HG03060 (cell line): ENCODE measurements around the gene GRAMD1A.
"Not testable (repeated sequence)": the region's sequence is repeated elsewhere in the genome, so short reads cannot be mapped to it uniquely, and the experiment has no call there.

Source experiments
- ATAC-seq: cut with Tn5 transposase; IDR thresholded peaks from one replicate; pipeline ENCODE4 v1.9.1; 2021; ENCODE audit warnings: low read depth, moderate number of reproducible peaks; ENCODE audit not compliant: unreplicated experiment

The GRAMD1A gene

DNA sequence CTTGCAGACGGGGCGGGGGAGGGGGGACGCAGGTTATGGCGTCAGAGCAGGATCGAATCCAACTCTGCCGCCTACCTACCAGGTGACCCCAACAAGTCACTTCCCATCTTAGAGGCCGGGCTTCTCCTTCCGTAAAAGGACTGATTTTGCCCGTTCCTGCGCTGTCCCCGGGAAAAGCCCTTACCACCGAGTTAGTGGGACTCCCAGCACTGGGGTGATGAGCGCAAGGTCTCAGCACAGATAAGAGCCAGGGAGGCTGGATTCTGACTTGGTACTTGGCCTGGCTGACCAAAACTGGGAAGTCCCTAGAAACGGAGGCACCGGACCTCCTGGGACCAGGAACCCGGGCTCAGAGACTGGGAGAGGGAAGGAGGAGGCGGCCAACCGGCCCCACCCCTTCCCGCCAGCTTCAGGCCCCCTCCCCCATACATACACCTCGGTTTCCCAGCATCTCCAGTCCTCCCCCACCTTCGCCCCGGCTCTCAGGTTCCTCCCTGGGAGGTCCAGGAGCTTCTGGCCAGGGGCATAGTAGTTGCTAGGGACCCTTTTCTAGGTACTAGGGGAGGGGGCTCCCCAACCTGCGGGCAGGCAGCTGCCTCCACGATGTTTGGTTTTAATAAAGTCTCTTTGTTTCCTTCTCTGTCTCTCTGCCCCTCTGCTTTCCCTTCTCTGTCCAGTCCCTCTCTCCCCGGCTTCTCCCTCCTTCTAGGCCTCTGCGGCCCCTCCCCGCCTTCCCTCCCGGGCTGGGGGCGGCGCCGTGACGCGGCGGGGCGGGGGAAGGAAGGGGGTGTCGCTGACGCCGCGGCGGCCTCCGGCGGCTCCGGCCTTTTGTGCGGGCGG is at the start of gene GRAMD1A:
TSS of gene GRAMD1A (plus strand) at position 826 of the 840 bp plus-strand sequence. CDS start 156 bp downstream, outside the sequence.
- no peak for ATAC-seq

GRCh38 chr19:34953092-34953491 is 47.0 kb upstream of the GRAMD1A start:
- ATAC-seq, result no peak

- no peak for ATAC-seq
Observed at GRCh38 chr19:34957830-34958751, 42.0 kb upstream of the GRAMD1A start.

- no peak for ATAC-seq
Observed at GRCh38 chr19:34959021-34959420, 41.1 kb upstream of the GRAMD1A start.

DNA sequence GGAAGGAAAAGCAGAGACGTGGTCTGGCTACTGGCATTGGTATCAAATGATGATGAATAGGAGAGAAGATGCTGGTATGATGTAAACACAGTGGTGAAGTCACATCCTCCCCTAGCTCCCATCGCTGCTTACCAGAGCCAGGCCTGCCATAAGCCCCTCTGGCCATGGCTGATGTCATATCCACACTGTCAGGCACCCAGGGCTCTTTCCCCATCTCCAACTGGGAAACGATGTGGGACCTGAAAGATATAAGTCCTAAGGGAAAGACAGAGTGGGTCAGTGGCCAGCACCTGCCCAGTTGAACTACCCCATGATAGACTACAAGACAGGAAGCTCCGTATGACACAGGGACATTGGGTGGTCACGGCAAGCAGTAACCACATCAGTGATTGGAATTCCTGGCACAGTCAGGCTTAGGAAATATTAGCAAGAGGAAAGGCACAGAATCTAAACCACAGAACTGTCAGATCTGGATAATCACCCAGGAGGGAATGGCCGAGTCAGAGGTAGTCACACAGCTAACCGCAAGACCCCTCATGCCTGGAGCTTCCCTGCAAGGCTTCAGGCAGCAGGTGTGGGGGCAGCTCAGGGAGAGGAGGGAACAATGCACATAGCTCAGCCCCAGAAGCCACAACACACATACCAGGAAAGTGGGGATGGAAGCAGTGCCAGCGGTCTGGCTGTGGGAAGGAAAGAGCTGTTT is 39.9 kb upstream of the GRAMD1A start:
- no peak for ATAC-seq

- no peak for ATAC-seq
Observed at GRCh38 chr19:34960940-34961679, 39.0 kb upstream of the GRAMD1A start.

GRCh38 chr19:34961775-34962686 is 38.1 kb upstream of the GRAMD1A start:
- no peak for ATAC-seq

DNA sequence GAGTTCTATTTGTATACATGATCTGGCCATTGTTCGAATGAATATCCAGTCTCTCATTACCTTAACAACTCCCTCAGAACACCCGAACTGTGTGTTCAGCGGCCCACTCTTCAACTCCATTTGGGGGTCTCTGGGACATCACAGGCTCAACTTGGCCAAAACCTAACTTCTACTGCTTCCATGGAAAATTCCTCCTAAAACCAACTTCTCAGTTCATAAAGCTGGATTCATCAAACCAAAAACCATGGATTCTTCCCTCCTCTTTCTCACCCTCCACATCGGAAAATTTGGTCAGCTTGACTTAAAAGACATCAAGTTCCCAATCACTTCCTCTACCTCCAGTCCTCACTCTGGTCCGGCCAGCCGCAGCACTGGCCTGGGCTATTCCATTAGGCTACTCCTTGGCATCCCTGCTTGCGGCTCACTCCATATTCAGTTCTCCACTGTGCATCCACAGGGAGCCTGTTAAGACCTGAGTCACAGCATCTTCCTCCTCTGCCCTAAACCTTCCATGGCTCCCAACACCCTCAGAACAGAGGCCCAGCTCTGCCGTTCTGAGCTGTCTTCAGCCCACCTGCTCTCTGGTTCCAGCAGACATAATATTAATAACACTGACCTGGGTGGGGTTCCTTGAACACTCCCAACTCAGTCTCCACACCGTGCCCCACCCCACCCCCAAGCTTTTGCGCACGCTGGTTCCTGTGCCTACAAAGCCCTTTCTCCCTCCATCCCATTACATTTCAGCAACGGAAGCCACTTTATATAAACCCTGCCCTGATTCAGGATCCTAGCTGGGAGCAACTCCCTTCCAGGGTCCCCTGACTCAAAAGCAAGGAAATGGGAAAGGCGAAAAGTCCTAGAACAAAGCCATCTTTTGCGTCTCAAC is 37.2 kb upstream of the GRAMD1A start:
- ATAC-seq, result no peak

DNA sequence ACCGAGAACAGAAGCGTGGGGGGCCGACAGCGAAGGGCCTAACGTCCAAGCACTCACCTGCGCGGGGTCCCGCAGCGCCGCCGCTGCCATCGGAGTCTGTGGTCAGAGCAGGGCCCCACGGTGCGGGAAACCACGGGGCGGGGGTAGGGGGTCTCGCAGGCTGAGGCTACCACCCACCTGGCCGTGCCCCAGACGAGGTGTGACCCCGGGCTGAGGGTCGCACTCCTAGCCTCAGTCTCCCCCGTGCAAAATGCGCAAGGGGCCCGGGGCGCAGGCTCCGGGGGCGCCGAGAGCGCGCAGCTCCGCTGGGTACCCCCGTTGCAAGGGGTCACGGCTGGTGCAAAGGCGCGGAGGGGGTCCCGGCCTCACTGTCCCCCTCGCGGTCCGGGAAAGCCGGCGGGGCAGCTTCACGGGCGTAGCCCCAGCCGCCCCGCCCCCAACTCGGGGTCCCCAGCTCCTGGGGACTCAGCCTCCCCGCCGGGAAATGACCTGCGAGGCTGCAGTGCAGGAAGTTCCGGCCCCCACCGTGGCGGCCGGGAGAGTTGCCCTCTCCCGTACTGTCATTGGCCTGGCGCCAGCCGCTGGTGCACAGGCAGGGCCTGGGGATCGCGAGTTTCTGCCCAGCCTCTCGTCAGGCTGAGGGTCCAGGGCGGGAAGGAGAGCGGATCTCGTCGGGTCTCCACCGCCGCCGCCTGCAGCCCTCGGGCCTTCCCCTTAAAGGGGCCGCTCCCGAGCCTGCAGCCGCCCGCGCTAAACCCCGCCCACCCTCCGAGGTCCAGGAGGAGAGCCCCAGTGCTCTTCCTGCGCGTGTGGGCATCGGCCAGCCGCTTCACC is 36.3 kb upstream of the GRAMD1A start, which contains the start of gene ZNF792:
TSS of gene ZNF792 (minus strand) at position 657 of the 834 bp plus-strand sequence. CDS start at position 90, 567 bp downstream.
- no peak for ATAC-seq

DNA sequence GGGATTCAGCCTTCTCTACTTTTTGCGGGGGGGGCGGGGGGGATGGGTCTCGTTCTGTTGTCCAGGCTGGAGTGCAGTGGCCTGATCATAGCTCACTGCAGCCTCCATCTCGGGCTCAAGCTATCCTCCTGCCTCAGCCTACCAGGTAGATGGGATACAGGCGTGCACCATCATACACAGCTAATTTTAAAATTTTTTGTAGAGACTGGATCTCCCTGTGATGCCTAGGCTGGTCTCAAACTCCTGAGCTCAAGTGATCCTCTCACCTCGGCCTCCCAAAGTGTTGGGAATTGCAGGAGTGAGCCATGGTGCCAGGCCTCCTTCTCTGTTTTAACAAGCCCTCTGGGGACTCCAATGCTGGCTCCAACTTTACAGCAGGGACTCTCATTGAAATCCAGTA is 35.5 kb upstream of the GRAMD1A start:
- ATAC-seq, result no peak

DNA sequence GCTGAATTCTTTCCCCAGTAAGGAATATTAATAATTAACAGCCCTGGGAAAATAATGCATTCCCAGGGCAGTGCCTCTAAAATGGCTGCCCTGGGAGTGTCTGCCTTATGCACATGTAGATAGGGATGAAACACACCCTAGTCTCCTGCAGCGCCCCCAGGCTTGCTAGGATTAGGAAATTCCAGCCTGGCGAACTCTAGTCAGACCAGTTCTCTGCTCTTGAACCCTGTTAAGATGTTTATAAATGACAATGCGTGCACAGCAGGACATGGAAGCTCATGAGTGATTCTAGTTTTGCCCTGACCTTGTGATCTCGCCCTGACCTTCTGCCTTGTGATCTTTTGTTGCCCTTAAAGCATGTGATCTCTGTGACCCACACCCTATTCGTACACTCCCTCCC is 34.6 kb upstream of the GRAMD1A start:
- not testable (repeated sequence) for ATAC-seq

- ATAC-seq, result no peak
Observed at GRCh38 chr19:34967551-34967950, 32.6 kb upstream of the GRAMD1A start.

DNA sequence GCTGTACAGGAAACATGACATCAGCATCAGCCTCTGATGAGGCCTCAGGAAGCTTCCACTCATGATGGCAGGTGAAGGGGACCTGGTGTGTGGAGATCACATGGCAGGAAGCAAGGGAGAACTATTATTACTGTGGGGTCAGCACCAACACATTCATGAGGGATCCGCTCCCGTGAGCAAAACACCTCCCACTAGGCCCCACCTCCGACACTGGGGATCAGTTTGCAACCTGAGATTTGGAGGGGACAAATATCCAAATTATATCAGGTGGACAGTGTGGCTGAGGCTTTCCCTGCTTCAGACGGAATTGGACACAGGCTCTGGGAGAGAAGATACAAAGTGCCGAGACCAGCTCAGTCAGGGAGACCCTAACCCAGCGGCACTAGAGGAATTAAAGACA is 30.4 kb upstream of the GRAMD1A start:
- ATAC-seq, result no peak

DNA sequence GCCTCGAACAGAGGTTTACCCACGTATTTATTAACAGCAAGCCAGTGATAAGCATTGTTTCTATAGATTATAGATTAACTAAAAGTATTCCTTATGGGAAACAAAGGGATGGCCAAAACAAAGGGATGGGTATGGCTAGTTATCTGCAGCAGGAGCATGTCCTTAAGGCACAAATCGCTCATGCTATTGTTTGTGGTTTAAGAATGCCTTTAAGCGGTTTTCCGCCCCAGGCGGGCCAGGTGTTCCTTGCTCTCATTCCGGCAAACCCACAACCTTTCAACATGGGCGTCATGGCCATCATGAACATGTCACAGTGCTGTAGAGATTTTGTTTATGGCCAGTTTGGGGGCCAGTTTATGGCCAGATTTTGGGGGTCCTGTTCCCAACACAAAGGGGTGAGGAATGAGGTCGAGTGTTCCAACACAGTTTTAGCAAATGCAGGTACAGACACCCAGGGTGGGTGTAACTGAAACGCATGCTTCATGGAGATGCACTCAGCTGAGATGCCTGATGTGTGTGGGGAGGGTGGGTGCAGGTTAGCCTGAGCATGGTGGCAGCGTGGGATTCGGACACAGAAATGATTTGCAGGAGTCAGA is 29.8 kb upstream of the GRAMD1A start:
- not testable (repeated sequence) for ATAC-seq

DNA sequence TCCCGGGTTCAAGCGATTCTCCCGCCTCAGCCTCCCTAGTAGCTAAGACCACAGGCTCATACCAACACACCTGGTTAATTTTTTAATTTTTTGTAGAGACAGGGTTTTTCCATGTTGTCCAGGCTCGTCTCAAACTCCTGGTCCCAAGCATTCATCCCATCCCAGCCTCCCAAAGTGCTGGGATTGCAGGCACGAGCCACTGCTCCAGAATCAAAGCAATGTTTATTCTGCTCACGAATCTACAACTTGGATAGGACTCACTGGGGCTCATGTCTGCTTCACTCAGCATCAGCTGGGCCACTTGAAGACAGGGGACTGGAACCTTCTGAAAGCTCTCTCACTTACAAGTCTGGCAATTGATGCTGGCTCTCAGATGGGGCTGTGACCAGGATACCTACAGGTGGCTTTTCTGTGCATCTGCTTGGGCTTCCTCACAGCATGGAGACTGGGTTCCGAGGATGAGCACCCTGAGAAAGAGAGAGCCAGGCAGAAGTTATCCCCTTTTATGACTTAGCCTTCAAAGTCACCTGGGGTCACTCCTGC is 27.9 kb upstream of the GRAMD1A start:
- no peak for ATAC-seq

DNA sequence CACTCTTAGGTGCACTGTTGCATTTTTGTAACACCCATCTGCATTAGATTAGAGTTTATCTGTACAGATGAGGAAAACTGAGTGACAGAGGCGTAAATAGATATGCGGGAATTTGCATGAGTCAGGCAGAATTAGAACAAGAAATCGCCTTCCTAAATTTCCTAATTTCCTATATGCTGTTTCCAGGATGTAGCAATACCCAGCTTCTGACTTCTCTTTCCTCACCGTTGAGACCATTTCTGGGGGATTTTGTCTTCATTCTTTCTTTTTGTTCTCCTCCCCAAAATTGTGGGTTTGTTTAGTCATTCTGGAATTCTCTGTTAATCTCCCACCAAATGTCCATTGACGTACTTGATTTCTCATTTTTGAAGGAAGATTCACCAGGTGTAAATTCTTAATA is 25.5 kb upstream of the GRAMD1A start:
- ATAC-seq, result no peak
